Measurements from ENCODE around the gene PIEZO2. TPM values are rescaled to one million over a fixed set of nuclear protein-coding genes. Genes with fewer than 3 reads are reported as not detected.

PIEZO2 gene
- total RNA-seq, 1 donor from 2014 or later, result 20.4 TPM

GRCh38 chr18:11147962-11148679 is 1.2 kb downstream of the PIEZO2 start:
- H3K4me3 ChIP-seq, result peak overlapping the region; percentile 51
- intact Hi-C loops (cut with DNase I), result no loop called here
- no peaks in the 10 kb centered on the region for H3K9me3 ChIP-seq
- peaks cover 45% of the 10 kb centered on the region for H3K27me3 ChIP-seq
- DNase-seq, result no peak
- H3K27ac ChIP-seq, result peak overlapping the region; percentile 42
- no peak for ATAC-seq
- peaks cover 6% of the 10 kb centered on the region for H3K4me1 ChIP-seq
- H3K36me3 ChIP-seq, result no peaks in the 10 kb centered on the region
- TF ChIP-seq CTCF (IDR thresholded peaks at IDR 0.05), result no peak

- peak overlapping the region; percentile 51 for H3K4me3 ChIP-seq
These were observed 1.9 kb downstream of the PIEZO2 start for GRCh38 chr18:11147371-11147951.

GRCh38 chr18:11146947-11147345 is 2.4 kb downstream of the PIEZO2 start:
- TF ChIP-seq CTCF (IDR thresholded peaks at IDR 0.05), result no peak
- intact Hi-C loops (cut with DNase I), result no loop called here
- Histone ChIP-seq H3K9me3 (no peaks in the 10 kb centered on the region), H3K27ac (no peak overlapping the region), H3K27me3 (peaks cover 45% of the 10 kb centered on the region), H3K4me3 (peak overlapping the region; percentile 51), H3K4me1 (peaks cover 6% of the 10 kb centered on the region), H3K36me3 (no peaks in the 10 kb centered on the region)
- DNase-seq (no peak), ATAC-seq (no peak)

More at GRCh38 chr18:11147371-11147951, 1.9 kb downstream of the PIEZO2 start:
- Histone ChIP-seq H3K27me3 (peaks cover 45% of the 10 kb centered on the region), H3K36me3 (no peaks in the 10 kb centered on the region), H3K4me1 (peaks cover 6% of the 10 kb centered on the region), H3K9me3 (no peaks in the 10 kb centered on the region), H3K27ac (no peak overlapping the region)
- no peak for DNase-seq
- TF ChIP-seq CTCF (IDR thresholded peaks at IDR 0.05), result no peak
- no peak for ATAC-seq
- intact Hi-C loops (cut with DNase I), result no loop called here

GRCh38 chr18:11146238-11146946 is 3.0 kb downstream of the PIEZO2 start:
- TF ChIP-seq CTCF (IDR thresholded peaks at IDR 0.05), result no peak
- Histone ChIP-seq H3K4me3 (peak overlapping the region; percentile 51), H3K9me3 (no peaks in the 10 kb centered on the region), H3K27ac (peak overlapping the region; percentile 3), H3K36me3 (no peaks in the 10 kb centered on the region), H3K27me3 (peaks cover 43% of the 10 kb centered on the region), H3K4me1 (peaks cover 6% of the 10 kb centered on the region)
- intact Hi-C loops (cut with DNase I), result no loop called here
- DNase-seq, result no peak
- peak; percentile 13 for ATAC-seq

GRCh38 chr18:11145413-11146191 is 3.8 kb downstream of the PIEZO2 start:
- H3K4me3 ChIP-seq, result peak overlapping the region; percentile 51
- H3K36me3 ChIP-seq, result no peaks in the 10 kb centered on the region
- peaks cover 38% of the 10 kb centered on the region for H3K27me3 ChIP-seq

More at GRCh38 chr18:11145413-11146191, 3.8 kb downstream of the PIEZO2 start:
- Histone ChIP-seq H3K4me1 (peaks cover 6% of the 10 kb centered on the region), H3K27ac (peak overlapping the region; percentile 3), H3K9me3 (no peaks in the 10 kb centered on the region)
- intact Hi-C loops (cut with DNase I), result no loop called here
- DNase-seq, result no peak
- TF ChIP-seq CTCF (IDR thresholded peaks at IDR 0.05), result no peak
- no peak for ATAC-seq

All from upper lobe of right lung (tissue), 1 donor.